Activated naive CD4-positive, alpha-beta T cell treated with anti-CD3 and anti-CD28 coated beads for 36 hours (primary cell): ENCODE data around the gene ANKZF1. TPM values are rescaled to one million over a fixed set of nuclear protein-coding genes. Genes with fewer than 3 reads are reported as not detected.

Source experiments
- CTCF ChIA-PET: fragments of 350-600 bp; sonication (Branson Sonifier 250); formaldehyde crosslinking; loops from one replicate; lab custom pipeline; 2021; ENCODE audit warnings: antibody characterized with exemption; lab: Charles Lee
- DNase-seq: peaks from one replicate; pipeline ENCODE4 v3.0.0-alpha.2; 2020
- H3K27ac Mint-ChIP-seq: one replicate; pipeline ENCODE4 v1.8.0; 2021; ENCODE audit warnings: mild to moderate bottlenecking, mixed read lengths
- H3K27me3 Mint-ChIP-seq: one replicate; pipeline ENCODE4 v1.8.0; 2021; ENCODE audit warnings: low read depth, mixed read lengths
- H3K36me3 Mint-ChIP-seq: one replicate; pipeline ENCODE4 v1.8.0; 2021; ENCODE audit warnings: low read depth, mixed read lengths
- H3K4me1 Mint-ChIP-seq: one replicate; pipeline ENCODE4 v1.8.0; 2021; ENCODE audit warnings: low read depth, mixed read lengths
- H3K4me3 Mint-ChIP-seq: one replicate; pipeline ENCODE4 v1.8.0; 2021; ENCODE audit warnings: mild to moderate bottlenecking, moderate library complexity, mixed read lengths
- H3K9me3 Mint-ChIP-seq: one replicate; pipeline ENCODE4 v1.8.0; 2021; ENCODE audit warnings: mixed read lengths
- intact Hi-C: fragments of 100-400 bp; cut with micrococcal nuclease; formaldehyde crosslinking; loops from one replicate; pipeline ENCODE4 v1.15.1; 2023
- total RNA-seq, 2 experiments: library from RNA; stranded (reverse); gene quantifications; one replicate each; pipeline ENCODE4 v1.2.3, GENCODE V29; 2021

ANKZF1 gene
- total RNA-seq, 2 experiments from 2014 or later = 87.7 to 88.5 TPM

DNA sequence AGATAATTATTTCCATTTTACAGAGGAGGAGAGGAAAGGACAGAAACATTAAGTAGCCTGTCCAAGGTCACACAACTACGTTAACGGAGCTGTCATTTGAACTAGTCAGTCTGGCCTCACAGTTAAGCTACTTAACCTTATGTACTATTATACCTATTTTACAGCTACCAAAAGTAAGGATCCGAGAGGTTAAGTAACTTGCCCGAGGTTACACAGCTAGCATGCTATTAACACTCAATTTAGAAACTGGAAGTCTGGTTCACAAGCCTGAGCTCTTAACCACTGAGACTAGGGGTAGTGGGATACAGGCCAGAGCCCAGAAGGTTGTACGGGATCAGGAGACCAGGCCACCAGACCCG, 15.2 kb downstream of the ANKZF1 start:
- no peaks in the 10 kb centered on the region for H3K9me3 Mint-ChIP-seq
- no peak for DNase-seq
- peak overlapping the region; percentile 99 for H3K27ac Mint-ChIP-seq
- H3K36me3 Mint-ChIP-seq = peaks cover 20% of the 10 kb centered on the region
- H3K4me3 Mint-ChIP-seq = peak overlapping the region; percentile 98
- intact Hi-C loops = loop anchor here (1.0 to 5.0 kb wide), 6 partner anchors 9 to 572 kb away; partner anchors contain the start of genes ANKZF1, ATG9A, CHPF and DNAJB2
- H3K4me1 Mint-ChIP-seq = peaks cover 51% of the 10 kb centered on the region
- CTCF ChIA-PET = interaction anchor here (0.5 to 2.7 kb wide), 10 partner anchors 10 to 73 kb away, joined by 3 to 17 read pairs (median 7); partner anchors contain the start of genes ANKZF1, ATG9A, CNPPD1 and TUBA4A
- H3K27me3 Mint-ChIP-seq = no peaks in the 10 kb centered on the region

DNA sequence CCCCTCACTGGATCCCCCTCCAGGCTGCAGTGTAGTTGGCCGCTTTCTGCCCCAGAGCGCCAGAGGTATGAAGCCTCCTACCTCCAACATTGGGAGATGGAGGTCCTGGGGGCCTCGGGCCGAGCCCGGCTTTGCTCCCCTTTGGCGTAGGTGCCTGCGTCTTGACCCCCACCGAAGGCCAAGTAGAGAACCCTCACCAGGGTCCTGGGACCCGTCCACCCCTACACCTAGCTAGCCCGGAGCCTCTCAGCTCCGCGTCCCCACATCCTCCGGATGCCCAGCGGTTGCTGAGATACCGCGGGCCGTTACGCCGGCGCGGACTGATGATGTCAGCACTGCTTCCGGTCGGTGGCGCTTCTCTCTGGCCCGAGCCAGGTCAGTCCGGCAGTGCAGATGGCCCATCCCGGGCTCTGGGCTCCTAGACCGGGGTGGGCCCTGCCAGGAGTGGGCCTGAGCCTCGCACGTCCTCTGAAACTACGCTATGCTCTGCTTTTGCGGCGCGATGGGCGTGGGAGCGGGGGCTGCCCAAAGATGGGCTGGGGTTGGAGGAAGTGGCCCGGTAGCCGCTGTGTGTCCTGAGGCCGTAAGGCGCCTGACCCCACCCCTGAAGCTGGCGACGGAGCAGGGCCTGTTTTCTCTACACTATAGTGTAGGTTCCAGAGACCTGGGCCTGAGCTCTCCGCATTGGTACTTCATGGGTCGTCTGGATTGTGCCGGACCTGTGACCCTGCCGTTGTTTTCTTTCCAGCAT, 15.7 kb downstream of the ANKZF1 start, which contains the start of the genes GLB1L and STK16:
GLB1L (minus strand) TSS at position 297 of the 751 bp plus-strand sequence. CDS start 1,871 bp downstream, outside the sequence.
STK16 (plus strand) TSS at position 332 of the 751 bp plus-strand sequence. CDS start 521 bp downstream, outside the sequence.
- H3K36me3 Mint-ChIP-seq = peaks cover 24% of the 10 kb centered on the region
- H3K4me1 Mint-ChIP-seq = peaks cover 57% of the 10 kb centered on the region
- no peaks in the 10 kb centered on the region for H3K27me3 Mint-ChIP-seq
- peak; percentile 92 for DNase-seq
- CTCF ChIA-PET = interaction anchor here (0.7 to 2.7 kb wide), 9 partner anchors 10 to 73 kb away, joined by 3 to 17 read pairs (median 8); partner anchors contain the start of genes ANKZF1, ATG9A, CNPPD1 and TUBA4A
- peak within 1 kb of the TSS; percentile 99 for H3K27ac Mint-ChIP-seq
- intact Hi-C loops = loop anchor here (1.0 to 5.0 kb wide), 6 partner anchors 8 to 573 kb away; partner anchors contain the start of genes ANKZF1, ATG9A, CHPF and DNAJB2
- H3K4me3 Mint-ChIP-seq = peak within 1 kb of the TSS; percentile 98
- H3K9me3 Mint-ChIP-seq = no peaks in the 10 kb centered on the region

DNA sequence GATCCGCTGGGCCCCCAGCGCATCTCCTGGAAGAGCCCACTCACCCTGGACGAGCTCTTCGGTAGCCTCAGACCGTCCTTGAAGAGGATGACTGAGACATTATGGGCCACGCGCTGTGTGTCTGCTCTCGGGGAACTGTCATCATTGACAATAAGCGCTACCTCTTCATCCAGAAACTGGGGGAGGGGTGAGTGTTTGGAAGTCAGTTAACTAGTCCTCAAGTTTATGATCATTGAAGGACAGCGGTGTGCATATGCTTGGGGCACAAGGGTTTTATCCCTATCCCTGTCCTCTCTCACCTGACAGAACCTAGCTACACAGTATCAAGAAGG, 16.3 kb downstream of the ANKZF1 start:
- CTCF ChIA-PET = interaction anchor here (0.8 to 2.7 kb wide), 8 partner anchors 9 to 74 kb away, joined by 3 to 17 read pairs (median 8); partner anchors contain the start of genes ANKZF1, ATG9A, CNPPD1 and TUBA4A
- Mint-ChIP-seq H3K4me3 (peak overlapping the region; percentile 98), H3K9me3 (no peaks in the 10 kb centered on the region), H3K27ac (peak overlapping the region; percentile 99), H3K36me3 (peaks cover 29% of the 10 kb centered on the region), H3K27me3 (no peaks in the 10 kb centered on the region), H3K4me1 (peaks cover 62% of the 10 kb centered on the region)
- intact Hi-C loops = loop anchor here (1.0 to 5.0 kb wide), 6 partner anchors 7 to 574 kb away; partner anchors contain the start of genes ANKZF1, ATG9A, CHPF and DNAJB2
- DNase-seq = peak; percentile 58

DNA sequence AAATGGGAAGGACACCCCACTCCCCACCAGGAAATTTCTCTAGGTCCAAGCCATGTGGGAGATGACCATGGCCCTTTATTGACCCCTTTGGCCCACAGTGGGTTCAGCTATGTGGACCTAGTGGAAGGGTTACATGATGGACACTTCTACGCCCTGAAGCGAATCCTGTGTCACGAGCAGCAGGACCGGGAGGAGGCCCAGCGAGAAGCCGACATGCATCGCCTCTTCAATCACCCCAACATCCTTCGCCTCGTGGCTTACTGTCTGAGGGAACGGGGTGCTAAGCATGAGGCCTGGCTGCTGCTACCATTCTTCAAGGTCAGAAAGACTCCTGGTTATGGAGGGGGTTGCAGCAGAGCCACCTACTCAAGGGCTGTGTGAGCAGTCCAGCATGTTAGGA, 17.0 kb downstream of the ANKZF1 start:
- H3K27ac Mint-ChIP-seq = peak overlapping the region; percentile 99
- H3K36me3 Mint-ChIP-seq = peaks cover 36% of the 10 kb centered on the region
- CTCF ChIA-PET = interaction anchor here (0.8 to 2.7 kb wide), 5 partner anchors 8 to 75 kb away, joined by 3 to 17 read pairs (median 8); partner anchors contain the start of gene TUBA4A
- DNase-seq = no peak
- H3K4me1 Mint-ChIP-seq = peaks cover 69% of the 10 kb centered on the region
- H3K27me3 Mint-ChIP-seq = no peaks in the 10 kb centered on the region
- H3K4me3 Mint-ChIP-seq = peak overlapping the region; percentile 63
- no peaks in the 10 kb centered on the region for H3K9me3 Mint-ChIP-seq
- intact Hi-C loops = loop anchor here (5.0 kb wide), 2 partner anchors 296 to 574 kb away; partner anchors contain the start of genes CHPF, RNF25, STK36 and TMEM198

DNA sequence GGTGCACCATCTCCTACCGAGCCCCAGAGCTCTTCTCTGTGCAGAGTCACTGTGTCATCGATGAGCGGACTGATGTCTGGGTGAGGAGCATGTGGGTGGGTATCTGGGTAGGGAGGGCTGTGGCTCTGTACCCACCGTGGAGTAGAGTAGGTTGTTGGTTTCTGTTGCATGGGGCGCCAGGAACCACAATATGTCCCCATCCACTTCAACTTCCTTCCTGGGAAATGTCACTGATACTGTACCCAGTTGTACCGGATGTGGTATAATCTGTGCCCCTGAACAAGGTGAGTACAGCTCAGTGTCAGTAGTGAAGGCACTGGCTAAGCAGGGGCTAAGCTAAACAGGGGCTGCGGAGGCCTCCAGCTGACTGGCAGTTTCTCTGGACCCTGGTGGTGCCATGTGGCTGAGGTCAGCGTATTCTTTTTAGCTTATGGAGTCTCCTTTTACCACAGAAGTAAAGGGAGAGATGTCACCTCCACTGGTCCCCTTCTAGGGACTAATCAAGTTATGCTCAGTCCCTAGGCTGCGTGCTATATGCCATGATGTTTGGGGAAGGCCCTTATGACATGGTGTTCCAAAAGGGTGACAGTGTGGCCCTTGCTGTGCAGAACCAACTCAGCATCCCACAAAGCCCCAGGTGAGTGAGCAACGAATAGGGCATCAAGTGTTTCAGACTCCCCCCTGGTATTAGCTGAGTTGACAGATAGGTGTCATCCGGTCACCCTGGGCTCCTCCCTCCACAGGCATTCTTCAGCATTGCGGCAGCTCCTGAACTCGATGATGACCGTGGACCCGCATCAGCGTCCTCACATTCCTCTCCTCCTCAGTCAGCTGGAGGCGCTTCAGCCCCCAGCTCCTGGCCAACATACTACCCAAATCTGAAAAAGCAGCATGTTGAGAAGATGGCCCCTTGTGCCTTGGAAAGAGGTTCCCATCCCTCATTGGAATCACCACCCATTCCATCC, 18.4 kb downstream of the ANKZF1 start:
- Mint-ChIP-seq H3K4me3 (peak overlapping the region; percentile 63), H3K27ac (peak overlapping the region; percentile 99), H3K9me3 (no peaks in the 10 kb centered on the region), H3K36me3 (peaks cover 42% of the 10 kb centered on the region), H3K4me1 (peaks cover 81% of the 10 kb centered on the region), H3K27me3 (no peaks in the 10 kb centered on the region)
- intact Hi-C loops = loop anchor here (5.0 kb wide), 2 partner anchors 294 to 576 kb away; partner anchors contain the start of genes CHPF, RNF25, STK36 and TMEM198
- peak; percentile 74 for DNase-seq
- CTCF ChIA-PET = interaction anchor here (0.8 to 3.4 kb wide), 7 partner anchors 19 to 51 kb away, joined by 4 to 25 read pairs (median 5); partner anchors contain the start of genes ABCB6, ANKZF1, ATG9A and DNAJB2

DNA sequence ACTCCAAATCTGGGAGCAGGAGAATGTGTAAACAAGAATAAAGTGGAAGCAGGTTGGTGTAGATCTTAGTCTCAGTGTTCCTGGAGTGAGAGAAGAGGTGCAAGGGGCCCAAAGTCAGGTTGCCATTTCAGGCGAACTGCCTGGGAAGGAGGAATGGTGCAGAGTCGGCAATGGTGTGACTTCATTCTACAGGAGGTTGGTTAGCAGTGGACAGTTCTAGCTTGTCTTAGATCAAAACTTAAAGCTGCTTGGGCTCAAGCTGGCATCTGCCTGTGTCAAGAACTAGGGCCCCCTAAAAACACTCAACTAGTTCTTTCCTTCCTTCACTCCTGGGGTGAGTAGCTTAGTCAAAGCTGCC, 19.2 kb downstream of the ANKZF1 start:
- Mint-ChIP-seq H3K27ac (peak overlapping the region; percentile 99), H3K27me3 (no peaks in the 10 kb centered on the region), H3K4me1 (peaks cover 75% of the 10 kb centered on the region), H3K36me3 (peaks cover 45% of the 10 kb centered on the region), H3K4me3 (peak overlapping the region; percentile 39), H3K9me3 (no peaks in the 10 kb centered on the region)
- CTCF ChIA-PET = interaction anchor here (1.3 to 3.4 kb wide), 8 partner anchors 19 to 90 kb away, joined by 4 to 25 read pairs (median 6); partner anchors contain the start of genes ANKZF1, ATG9A, CNPPD1 and DNAJB2
- DNase-seq = no peak
- intact Hi-C loops = loop anchor here (5.0 kb wide), 2 partner anchors 293 to 577 kb away; partner anchors contain the start of genes CHPF, RNF25, STK36 and TMEM198

DNA sequence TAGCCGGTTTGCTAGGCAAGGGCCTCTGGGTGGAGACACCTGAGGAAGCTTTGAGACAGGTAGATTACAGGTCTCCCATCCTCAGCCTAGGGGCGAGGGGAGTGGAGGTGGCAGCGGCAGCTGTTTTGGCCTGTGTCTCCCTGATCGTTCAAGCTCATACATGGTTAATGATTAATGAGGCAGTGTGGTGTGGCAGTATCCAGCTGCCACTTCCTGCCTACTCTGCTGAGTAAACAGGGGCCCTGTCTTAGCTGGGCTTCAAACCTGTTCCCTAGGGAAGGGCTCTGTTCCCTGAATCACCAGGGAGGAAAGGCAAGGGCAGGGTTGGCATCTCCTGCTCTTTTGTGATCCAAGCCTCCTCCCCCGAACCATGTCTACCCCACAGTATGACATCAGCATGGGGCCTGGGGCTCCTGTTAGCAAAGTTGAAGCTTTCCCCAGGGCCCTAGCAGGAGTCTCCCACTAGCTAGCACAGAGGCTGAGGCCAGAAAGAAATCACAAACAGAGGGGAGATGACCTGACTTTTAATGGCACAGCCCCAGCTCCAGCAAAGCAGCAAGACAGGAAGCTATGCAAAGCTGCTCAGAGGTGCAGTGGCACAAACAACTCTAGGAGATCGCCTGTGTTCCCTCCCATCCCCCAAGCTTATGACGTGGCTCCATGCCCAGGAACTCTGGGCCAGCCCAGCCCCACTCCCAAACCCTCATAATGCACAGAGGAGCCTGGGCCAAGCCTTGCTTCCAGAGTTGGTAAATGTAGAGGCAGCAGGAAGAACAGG, 19.8 kb downstream of the ANKZF1 start:
- Mint-ChIP-seq H3K9me3 (no peaks in the 10 kb centered on the region), H3K27ac (peak overlapping the region; percentile 99), H3K36me3 (peaks cover 45% of the 10 kb centered on the region), H3K4me3 (peak overlapping the region; percentile 39), H3K27me3 (no peaks in the 10 kb centered on the region), H3K4me1 (peaks cover 72% of the 10 kb centered on the region)
- intact Hi-C loops = loop anchor here (5.0 kb wide), 2 partner anchors 293 to 577 kb away; partner anchors contain the start of genes CHPF, RNF25, STK36 and TMEM198
- CTCF ChIA-PET = interaction anchor here (0.8 to 3.4 kb wide), 10 partner anchors 20 to 90 kb away, joined by 3 to 25 read pairs (median 6); partner anchors contain the start of genes ANKZF1, ATG9A, CNPPD1 and DNAJB2
- peak; percentile 66 for DNase-seq

DNA sequence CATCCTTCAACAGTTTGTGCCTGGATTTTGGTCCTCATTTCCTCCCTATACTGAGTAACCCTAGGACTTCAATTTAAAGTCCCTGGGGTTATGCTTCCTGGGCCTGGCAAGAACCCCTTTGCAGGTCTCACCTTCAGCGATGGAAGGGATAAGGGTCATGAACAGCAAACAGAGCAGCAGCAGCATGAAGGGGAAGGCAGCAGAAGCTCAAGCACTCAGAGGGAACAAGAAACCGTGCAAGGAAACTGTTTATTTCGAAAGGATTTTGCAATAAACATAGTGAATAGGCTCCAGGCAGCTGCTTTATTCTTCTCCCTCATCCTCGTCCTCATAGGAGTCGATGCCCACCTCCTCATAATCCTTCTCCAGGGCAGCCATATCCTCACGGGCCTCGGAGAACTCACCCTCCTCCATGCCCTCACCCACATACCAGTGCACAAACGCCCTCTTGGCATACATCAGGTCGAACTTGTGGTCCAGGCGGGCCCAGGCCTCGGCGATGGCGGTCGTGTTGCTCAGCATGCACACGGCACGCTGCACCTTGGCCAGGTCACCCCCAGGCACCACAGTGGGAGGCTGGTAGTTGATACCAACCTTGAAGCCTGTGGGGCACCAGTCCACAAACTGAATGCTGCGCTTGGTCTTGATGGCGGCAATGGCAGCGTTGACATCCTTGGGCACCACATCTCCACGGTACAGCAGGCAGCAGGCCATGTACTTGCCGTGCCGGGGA, 20.6 kb downstream of the ANKZF1 start:
- H3K9me3 Mint-ChIP-seq = no peaks in the 10 kb centered on the region
- H3K4me1 Mint-ChIP-seq = peaks cover 71% of the 10 kb centered on the region
- peaks cover 45% of the 10 kb centered on the region for H3K36me3 Mint-ChIP-seq
- no peaks in the 10 kb centered on the region for H3K27me3 Mint-ChIP-seq
- intact Hi-C loops = loop anchor here (5.0 to 10.0 kb wide), 3 partner anchors 368 to 965 kb away; partner anchors contain the start of genes CTDSP1 and WNT10A
- peak overlapping the region; percentile 99 for H3K27ac Mint-ChIP-seq
- H3K4me3 Mint-ChIP-seq = peak overlapping the region; percentile 39
- CTCF ChIA-PET = interaction anchor here (0.8 to 3.4 kb wide), 7 partner anchors 27 to 91 kb away, joined by 3 to 25 read pairs (median 6); partner anchors contain the start of genes CNPPD1 and DNAJB2
- DNase-seq = no peak

DNA sequence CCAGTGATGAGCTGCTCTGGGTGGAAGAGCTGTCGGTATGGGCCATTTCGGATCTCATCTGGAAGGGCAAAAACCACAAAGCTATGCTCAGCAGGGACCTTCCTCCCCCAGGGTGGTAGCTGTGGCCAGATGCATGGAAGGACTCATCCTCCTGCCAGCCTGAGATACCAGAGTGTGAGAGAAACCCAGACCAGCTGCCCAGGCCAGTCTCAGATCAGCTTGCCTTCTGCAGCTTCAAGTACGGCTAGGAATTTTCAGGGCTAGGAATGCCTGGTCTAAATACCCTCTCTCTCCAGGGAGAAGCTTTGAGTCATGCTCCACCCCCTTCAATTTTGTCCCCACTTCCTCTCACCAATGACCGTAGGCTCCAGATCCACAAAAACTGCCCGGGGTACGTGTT, 22.1 kb downstream of the ANKZF1 start:
- Mint-ChIP-seq H3K27ac (peak overlapping the region; percentile 95), H3K27me3 (no peaks in the 10 kb centered on the region), H3K9me3 (no peaks in the 10 kb centered on the region), H3K4me1 (peaks cover 72% of the 10 kb centered on the region), H3K4me3 (peak overlapping the region; percentile 70), H3K36me3 (peaks cover 45% of the 10 kb centered on the region)
- CTCF ChIA-PET = interaction anchor here (0.7 to 6.1 kb wide), 7 partner anchors 14 to 76 kb away, joined by 3 to 76 read pairs (median 3); partner anchors contain the start of gene DNAJB2
- intact Hi-C loops = loop anchor here (2.0 to 10.0 kb wide), 4 partner anchors 355 to 967 kb away; partner anchors contain the start of genes CTDSP1 and WNT10A
- no peak for DNase-seq

DNA sequence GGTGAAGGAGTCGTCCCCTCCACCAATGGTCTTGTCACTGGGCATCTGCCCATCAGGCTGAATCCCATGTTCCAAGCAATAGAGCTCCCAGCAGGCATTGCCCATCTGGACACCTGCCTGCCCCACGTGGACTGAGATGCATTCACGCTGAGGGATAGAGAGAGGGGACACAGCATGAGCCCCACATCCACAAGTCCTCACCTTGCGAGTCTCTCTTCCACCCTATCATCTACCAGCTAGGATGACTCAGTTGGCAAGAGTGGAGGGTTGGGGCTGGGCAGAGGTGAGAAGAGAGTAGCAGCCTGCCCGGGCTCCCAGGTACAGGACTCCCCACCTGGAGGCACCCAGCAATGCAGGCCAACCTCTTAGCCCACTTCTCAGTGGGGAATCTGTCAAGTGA, 22.5 kb downstream of the ANKZF1 start:
- Mint-ChIP-seq H3K27ac (peak overlapping the region; percentile 95), H3K4me1 (peaks cover 68% of the 10 kb centered on the region), H3K27me3 (no peaks in the 10 kb centered on the region), H3K4me3 (peak overlapping the region; percentile 70), H3K9me3 (no peaks in the 10 kb centered on the region), H3K36me3 (peaks cover 42% of the 10 kb centered on the region)
- intact Hi-C loops = loop anchor here (2.0 to 10.0 kb wide), 4 partner anchors 355 to 967 kb away; partner anchors contain the start of genes CTDSP1 and WNT10A
- CTCF ChIA-PET = interaction anchor here (0.7 to 6.1 kb wide), 8 partner anchors 14 to 80 kb away, joined by 3 to 76 read pairs (median 3); partner anchors contain the start of gene DNAJB2
- peak; percentile 58 for DNase-seq
